Measurements from ENCODE around the gene COLGALT1. TPM values are rescaled to one million over a fixed set of nuclear protein-coding genes. Genes with fewer than 3 reads are reported as not detected.

COLGALT1 gene
- total RNA-seq, 2 experiments from 2014 or later, result 36.1 to 38.9 TPM

DNA sequence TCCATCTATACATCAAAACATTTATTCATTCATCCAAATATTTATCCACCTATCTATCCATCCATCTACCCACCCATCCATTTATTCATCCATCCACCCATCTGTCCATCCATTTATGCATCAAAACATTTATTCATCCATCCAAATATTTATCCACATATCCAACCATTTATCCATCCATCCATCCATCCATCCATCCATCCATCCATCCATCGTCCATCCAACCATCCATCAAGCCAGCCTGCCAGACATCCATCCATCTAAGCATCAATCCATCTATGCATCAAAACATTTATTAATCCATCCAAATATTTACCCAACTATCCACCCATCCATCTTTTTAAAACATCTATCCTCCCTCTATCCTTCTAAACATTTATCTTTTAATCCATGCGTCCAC lies 70.5 kb downstream of the COLGALT1 start:
- Mint-ChIP-seq H3K27me3 (peaks cover 4% of the 10 kb centered on the region), H3K36me3 (ENCODE audit: low read depth) (no peaks in the 10 kb centered on the region), H3K27ac (no peak overlapping the region), H3K9me3 (peaks cover 3% of the 10 kb centered on the region), H3K4me1 (peaks cover 17% of the 10 kb centered on the region), H3K4me3 (no peak overlapping the region)
- DNase-seq, result no peak
- CTCF ChIA-PET, result no interaction called here
- POLR2A ChIA-PET, result no interaction called here

- ChIA-PET CTCF (no interaction called here), POLR2A (no interaction called here)
- H3K27me3 Mint-ChIP-seq, result no peaks in the 10 kb centered on the region
- no peak overlapping the region for H3K27ac Mint-ChIP-seq
- no peak overlapping the region for H3K4me3 Mint-ChIP-seq
- no peaks in the 10 kb centered on the region for H3K36me3 Mint-ChIP-seq (ENCODE audit: low read depth)
- H3K9me3 Mint-ChIP-seq, result peaks cover 3% of the 10 kb centered on the region
- DNase-seq, result no peak
- peaks cover 16% of the 10 kb centered on the region for H3K4me1 Mint-ChIP-seq
These were observed 71.1 kb downstream of the COLGALT1 start for GRCh38 chr19:17626456-17627015.

- POLR2A ChIA-PET, result no interaction called here
- H3K9me3 Mint-ChIP-seq, result peaks cover 3% of the 10 kb centered on the region
- CTCF ChIA-PET, result no interaction called here
These were observed 71.7 kb downstream of the COLGALT1 start for GRCh38 chr19:17627161-17627560.

GRCh38 chr19:17627921-17628320 lies 72.5 kb downstream of the COLGALT1 start:
- POLR2A ChIA-PET, result no interaction called here
- CTCF ChIA-PET, result no interaction called here

More at GRCh38 chr19:17627161-17627560, 71.7 kb downstream of the COLGALT1 start:
- H3K27ac Mint-ChIP-seq, result no peak overlapping the region
- no peaks in the 10 kb centered on the region for H3K27me3 Mint-ChIP-seq
- peaks cover 11% of the 10 kb centered on the region for H3K4me1 Mint-ChIP-seq
- no peaks in the 10 kb centered on the region for H3K36me3 Mint-ChIP-seq (ENCODE audit: low read depth)
- no peak overlapping the region for H3K4me3 Mint-ChIP-seq
- no peak for DNase-seq

DNA sequence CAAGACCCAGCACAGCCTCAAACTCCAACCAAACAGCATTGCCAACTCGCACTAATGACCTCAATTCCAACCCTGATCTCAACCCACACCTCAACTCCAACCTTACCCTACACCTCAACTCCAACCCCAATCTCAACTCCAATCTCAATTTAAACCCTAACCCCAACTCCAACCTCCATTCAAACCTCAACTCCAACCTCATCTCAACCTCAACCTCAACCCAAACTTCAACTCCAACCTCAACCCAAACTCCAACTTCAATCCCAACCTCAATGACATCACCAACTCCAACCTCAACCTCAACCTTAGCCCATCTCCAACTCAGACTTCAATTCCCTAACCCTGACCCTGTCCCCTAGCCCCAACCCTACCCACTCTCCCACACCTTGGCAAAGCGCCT lies 74.3 kb downstream of the COLGALT1 start:
- no peak for DNase-seq
- no peak overlapping the region for H3K4me3 Mint-ChIP-seq
- ChIA-PET CTCF (no interaction called here), POLR2A (no interaction called here)
- no peaks in the 10 kb centered on the region for H3K9me3 Mint-ChIP-seq
- no peaks in the 10 kb centered on the region for H3K4me1 Mint-ChIP-seq
- H3K27me3 Mint-ChIP-seq, result no peaks in the 10 kb centered on the region
- H3K27ac Mint-ChIP-seq, result no peak overlapping the region
- no peaks in the 10 kb centered on the region for H3K36me3 Mint-ChIP-seq (ENCODE audit: low read depth)

More at GRCh38 chr19:17627921-17628320, 72.5 kb downstream of the COLGALT1 start:
- Mint-ChIP-seq H3K4me1 (peaks cover 4% of the 10 kb centered on the region), H3K9me3 (peaks cover 3% of the 10 kb centered on the region), H3K27me3 (no peaks in the 10 kb centered on the region), H3K36me3 (ENCODE audit: low read depth) (no peaks in the 10 kb centered on the region), H3K4me3 (no peak overlapping the region), H3K27ac (no peak overlapping the region)
- DNase-seq, result no peak

DNA sequence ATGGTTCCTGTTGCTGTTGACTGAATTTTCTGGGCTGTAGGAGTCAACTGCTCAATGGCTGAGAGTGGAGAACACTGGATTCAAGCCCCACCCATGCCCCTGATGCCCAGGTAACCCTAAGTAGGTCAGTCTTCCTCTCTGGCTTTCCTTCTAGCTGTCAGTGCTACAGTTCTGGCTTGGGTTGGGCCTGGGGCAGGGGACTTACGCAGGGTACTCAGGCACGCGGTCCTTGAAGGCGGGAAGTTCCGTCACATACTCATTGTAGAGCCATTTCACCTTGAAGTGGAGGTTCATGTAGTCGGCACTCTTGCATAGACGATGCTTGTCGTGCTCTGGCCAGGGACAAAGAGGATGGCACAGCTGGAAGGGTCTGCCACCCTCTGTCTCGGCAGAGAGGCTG lies 77.1 kb downstream of the COLGALT1 start:
- Mint-ChIP-seq H3K4me1 (no peaks in the 10 kb centered on the region), H3K4me3 (no peak overlapping the region), H3K36me3 (ENCODE audit: low read depth) (no peaks in the 10 kb centered on the region), H3K9me3 (no peaks in the 10 kb centered on the region), H3K27ac (no peak overlapping the region), H3K27me3 (no peaks in the 10 kb centered on the region)
- ChIA-PET POLR2A (no interaction called here), CTCF (no interaction called here)
- no peak for DNase-seq

Other genes with a start within 250 kb of the COLGALT1 start
- gene MRPL34, start 249.8 kb upstream of the COLGALT1 start, total RNA-seq, result 10 to 100 TPM; 82.8 to 98.3 TPM
- 10 to 100 TPM; 58.6 to 61.2 TPM for gene DDA1, start 246.1 kb upstream of the COLGALT1 start, total RNA-seq
- 10 to 100 TPM; 20.2 TPM for gene ANO8, start 220.8 kb upstream of the COLGALT1 start, total RNA-seq
- 10 to 100 TPM; 30.2 to 34.2 TPM for gene GTPBP3, start 218.1 kb upstream of the COLGALT1 start, total RNA-seq
- not detected for gene PLVAP, start 178.3 kb upstream of the COLGALT1 start, total RNA-seq
- 1 to 10 TPM; 4.9 to 7.0 TPM for gene CCDC194, start 161.5 kb upstream of the COLGALT1 start, total RNA-seq
- gene BST2, start 150.0 kb upstream of the COLGALT1 start, total RNA-seq, result 100 to 1,000 TPM; 288 to 301 TPM
- 10 to 100 TPM; 44.5 to 45.3 TPM for gene MVB12A, start 135.6 kb upstream of the COLGALT1 start, total RNA-seq
- gene TMEM221, start 107.0 kb upstream of the COLGALT1 start, total RNA-seq, result not detected
- not detected for gene NXNL1, start 94.7 kb upstream of the COLGALT1 start, total RNA-seq
- gene SLC27A1, start 85.1 kb upstream of the COLGALT1 start, total RNA-seq, result 1 to 10 TPM; 3.6 to 4.1 TPM
- gene PGLS, start 44.0 kb upstream of the COLGALT1 start, total RNA-seq, result 10 to 100 TPM; 65.0 to 65.9 TPM
- gene UNC13A, start 132.7 kb downstream of the COLGALT1 start, total RNA-seq, result under 1 TPM in 1 of 2 experiments, not detected in 1; 0.03 TPM
- 10 to 100 TPM; 66.2 to 76.2 TPM for gene MAP1S, start 163.8 kb downstream of the COLGALT1 start, total RNA-seq
- gene FCHO1, start 195.8 kb downstream of the COLGALT1 start, total RNA-seq, result 10 to 100 TPM; 64.8 to 76.7 TPM
- not detected for gene B3GNT3, start 239.5 kb downstream of the COLGALT1 start, total RNA-seq

All from activated CD4-positive, alpha-beta memory T cell treated with anti-CD3 and anti-CD28 coated beads, Interleukin-2, amount 10 ng/mL, durations not matched to agents 7 days and 5 days (primary cell).